Measurements from ENCODE around the gene MMP15. TPM values are rescaled to one million over a fixed set of nuclear protein-coding genes. Genes with fewer than 3 reads are reported as not detected.

Gene MMP15
- total RNA-seq, 4 donors from 2014 or later: 48.0 to 161 (median 92.3) TPM

DNA sequence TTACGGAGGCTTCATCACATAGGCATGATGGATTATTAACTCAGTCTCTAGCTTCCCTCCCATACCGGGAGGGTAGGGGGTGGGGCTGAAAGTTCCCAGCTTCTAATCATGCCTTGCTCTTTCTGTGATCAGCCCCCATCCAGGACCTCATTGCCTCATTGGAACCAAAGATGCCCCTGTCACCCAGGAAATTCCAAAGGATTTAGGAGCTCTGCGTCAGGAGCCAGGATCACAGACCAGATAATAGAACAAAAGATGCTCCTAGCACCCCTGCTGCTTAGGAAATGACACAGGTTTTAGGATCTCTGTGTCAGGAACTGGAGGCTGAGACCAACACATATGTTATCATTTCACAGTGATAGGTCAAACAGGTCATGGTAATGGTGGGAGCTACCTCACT, 14.7 kb upstream of the MMP15 start:
- in situ Hi-C loops (cut with MboI; ENCODE audit: low pct_ligation_motif_present in 1 of 4, low pct_unique_long_range_greater_than_20kb in 1 of 4, low sequenced_read_pairs in 3 of 4) (loop anchor here in 3 of 4 donors (10.0 to 25.0 kb wide), 5 partner anchors 114 to 651 kb away; partner anchors contain the start of gene CFAP20 (in 1 of the 3)), intact Hi-C loops (cut with DNase I; ENCODE audit: low total_unique reads) (loop anchor here (10.0 kb wide), 1 partner anchor 256 kb away; no protein-coding TSS in a partner anchor)
- Histone ChIP-seq H3K4me3 (no peak overlapping the region), H3K36me3 (peaks cover 0 to 9% (median 0%) of the 10 kb centered on the region in 4 donors), H3K9me3 (no peaks in the 10 kb centered on the region), H3K4me1 (no peaks in the 10 kb centered on the region), H3K27ac (no peak overlapping the region), H3K27me3 (no peaks in the 10 kb centered on the region)
- TF ChIP-seq POLR2A (IDR thresholded peaks at IDR 0.05) (no peak), POLR2AphosphoS5 (IDR thresholded peaks at IDR 0.05) (no peak), EP300 (IDR thresholded peaks at IDR 0.05; ENCODE audit: low read depth) (no peak)
- TF ChIP-seq, protein P1, sequence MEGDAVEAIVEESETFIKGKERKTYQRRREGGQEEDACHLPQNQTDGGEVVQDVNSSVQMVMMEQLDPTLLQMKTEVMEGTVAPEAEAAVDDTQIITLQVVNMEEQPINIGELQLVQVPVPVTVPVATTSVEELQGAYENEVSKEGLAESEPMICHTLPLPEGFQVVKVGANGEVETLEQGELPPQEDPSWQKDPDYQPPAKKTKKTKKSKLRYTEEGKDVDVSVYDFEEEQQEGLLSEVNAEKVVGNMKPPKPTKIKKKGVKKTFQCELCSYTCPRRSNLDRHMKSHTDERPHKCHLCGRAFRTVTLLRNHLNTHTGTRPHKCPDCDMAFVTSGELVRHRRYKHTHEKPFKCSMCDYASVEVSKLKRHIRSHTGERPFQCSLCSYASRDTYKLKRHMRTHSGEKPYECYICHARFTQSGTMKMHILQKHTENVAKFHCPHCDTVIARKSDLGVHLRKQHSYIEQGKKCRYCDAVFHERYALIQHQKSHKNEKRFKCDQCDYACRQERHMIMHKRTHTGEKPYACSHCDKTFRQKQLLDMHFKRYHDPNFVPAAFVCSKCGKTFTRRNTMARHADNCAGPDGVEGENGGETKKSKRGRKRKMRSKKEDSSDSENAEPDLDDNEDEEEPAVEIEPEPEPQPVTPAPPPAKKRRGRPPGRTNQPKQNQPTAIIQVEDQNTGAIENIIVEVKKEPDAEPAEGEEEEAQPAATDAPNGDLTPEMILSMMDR (IDR thresholded peaks at IDR 0.05): no peak
- WGBS, 2 donors (ENCODE audit: low coverage in 1 of 2): 84% methylated on average over 3 of the region's 3 CpGs; no CpG with 5 or more reads in 1 of the 2 donors
- no peak for DNase-seq

DNA sequence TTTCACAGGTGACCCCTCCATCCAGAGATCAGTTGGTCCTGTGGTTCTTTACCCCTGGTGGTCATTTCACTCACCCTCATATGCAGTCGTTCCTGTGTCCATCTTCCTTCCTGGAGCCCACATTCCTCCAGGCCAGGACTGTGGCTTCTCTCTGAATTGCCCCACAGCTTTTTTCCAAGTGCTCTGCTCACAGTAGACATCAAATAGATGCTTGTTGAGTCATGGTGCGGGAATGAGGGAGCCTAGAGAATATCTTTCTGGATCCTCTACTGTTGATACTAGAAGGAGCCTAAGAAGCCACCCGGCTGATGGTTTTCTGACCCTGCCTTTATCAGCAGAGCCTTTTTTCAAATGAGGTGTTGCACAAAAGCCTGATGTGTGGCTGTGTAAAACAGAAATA, 13.9 kb upstream of the MMP15 start:
- H3K4me1 ChIP-seq: no peaks in the 10 kb centered on the region
- H3K27ac ChIP-seq: no peak overlapping the region
- no peaks in the 10 kb centered on the region for H3K27me3 ChIP-seq
- WGBS, 2 donors (ENCODE audit: low coverage in 1 of 2): 83 to 84% methylated on average over 1 to 3 of the region's 3 CpGs
- intact Hi-C loops (cut with DNase I; ENCODE audit: low total_unique reads): loop anchor here (10.0 kb wide), 1 partner anchor 257 kb away; no protein-coding TSS in a partner anchor
- TF ChIP-seq POLR2A (IDR thresholded peaks at IDR 0.05) (no peak), EP300 (IDR thresholded peaks at IDR 0.05; ENCODE audit: low read depth) (no peak), POLR2AphosphoS5 (IDR thresholded peaks at IDR 0.05) (no peak)
- TF ChIP-seq, protein P1 (IDR thresholded peaks at IDR 0.05): no peak
- no peak for DNase-seq
- in situ Hi-C loops (cut with MboI; ENCODE audit: low pct_ligation_motif_present in 1 of 4, low pct_unique_long_range_greater_than_20kb in 1 of 4, low sequenced_read_pairs in 3 of 4): loop anchor here in 3 of 4 donors (10.0 to 25.0 kb wide), 5 partner anchors 113 to 651 kb away; partner anchors contain the start of gene CFAP20 (in 1 of the 3)
- H3K9me3 ChIP-seq: no peaks in the 10 kb centered on the region
- H3K36me3 ChIP-seq: peaks cover 0 to 9% (median 0%) of the 10 kb centered on the region in 4 donors
- no peak overlapping the region for H3K4me3 ChIP-seq

- Histone ChIP-seq H3K36me3 (peaks cover 0 to 9% (median 0%) of the 10 kb centered on the region in 4 donors), H3K9me3 (no peaks in the 10 kb centered on the region), H3K27me3 (no peaks in the 10 kb centered on the region), H3K27ac (no peak overlapping the region), H3K4me3 (no peak overlapping the region), H3K4me1 (no peaks in the 10 kb centered on the region)
- WGBS, 2 donors (ENCODE audit: low coverage in 1 of 2): 90 to 100% methylated on average over 2 to 9 of the region's 9 CpGs
- no peak for DNase-seq
- TF ChIP-seq EP300 (IDR thresholded peaks at IDR 0.05; ENCODE audit: low read depth) (no peak), POLR2AphosphoS5 (IDR thresholded peaks at IDR 0.05) (no peak), POLR2A (IDR thresholded peaks at IDR 0.05) (no peak)
- TF ChIP-seq, protein P1 (IDR thresholded peaks at IDR 0.05): no peak
- intact Hi-C loops (cut with DNase I; ENCODE audit: low total_unique reads): loop anchor here (10.0 kb wide), 1 partner anchor 258 kb away; no protein-coding TSS in a partner anchor
- in situ Hi-C loops (cut with MboI; ENCODE audit: low pct_ligation_motif_present in 1 of 4, low pct_unique_long_range_greater_than_20kb in 1 of 4, low sequenced_read_pairs in 3 of 4): loop anchor here in 3 of 4 donors (10.0 to 25.0 kb wide), 5 partner anchors 112 to 650 kb away; partner anchors contain the start of gene CFAP20 (in 1 of the 3)
Observed at GRCh38 chr16:58012481-58012880, 13.1 kb upstream of the MMP15 start.

DNA sequence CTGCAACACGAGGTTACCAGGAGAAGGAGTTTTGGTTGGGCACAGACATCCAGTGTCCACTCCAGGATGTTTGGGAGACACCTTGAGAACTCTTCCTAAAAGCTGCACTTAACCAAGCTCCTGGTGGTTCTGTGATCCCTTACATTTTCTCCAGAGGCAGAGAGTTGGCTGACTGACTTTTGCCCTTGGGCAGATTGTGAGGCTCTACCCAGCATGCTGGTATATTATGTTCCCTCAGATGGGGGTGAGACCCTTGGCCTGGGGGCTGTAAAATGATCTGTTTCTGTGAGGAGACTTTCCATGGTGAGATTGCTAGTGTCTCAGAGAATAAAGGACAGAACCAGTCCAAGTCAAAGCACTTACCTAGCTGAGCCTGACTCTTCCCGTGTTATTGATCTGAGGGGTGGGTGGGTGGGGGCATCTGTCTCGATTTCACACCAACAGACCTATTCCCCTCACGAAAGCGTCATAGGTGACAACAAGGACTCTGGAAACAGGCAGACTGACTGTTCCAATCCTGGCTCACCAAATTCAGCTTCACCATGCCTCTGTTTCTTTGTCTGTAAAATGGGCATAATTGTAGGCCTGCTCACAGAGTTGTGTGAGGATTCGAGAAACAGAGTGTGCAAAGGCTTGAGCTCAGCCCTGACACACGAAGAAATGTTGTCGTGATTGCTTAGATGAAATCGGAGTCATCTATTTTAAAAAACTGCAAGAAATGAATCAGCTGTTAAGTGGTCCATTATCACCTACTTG, 12.2 kb upstream of the MMP15 start:
- intact Hi-C loops (cut with DNase I; ENCODE audit: low total_unique reads) (loop anchor here (10.0 kb wide), 1 partner anchor 259 kb away; no protein-coding TSS in a partner anchor), in situ Hi-C loops (cut with MboI; ENCODE audit: low pct_ligation_motif_present in 1 of 4, low pct_unique_long_range_greater_than_20kb in 1 of 4, low sequenced_read_pairs in 3 of 4) (loop anchor here in 3 of 4 donors (10.0 to 25.0 kb wide), 5 partner anchors 111 to 649 kb away; partner anchors contain the start of gene CFAP20 (in 1 of the 3))
- H3K4me3 ChIP-seq: no peak overlapping the region
- H3K27ac ChIP-seq: no peak overlapping the region
- H3K4me1 ChIP-seq: no peaks in the 10 kb centered on the region
- H3K27me3 ChIP-seq: no peaks in the 10 kb centered on the region
- no peaks in the 10 kb centered on the region for H3K9me3 ChIP-seq
- TF ChIP-seq EP300 (IDR thresholded peaks at IDR 0.05; ENCODE audit: low read depth): no peak
- no peak for TF ChIP-seq POLR2A (IDR thresholded peaks at IDR 0.05)
- no peak for TF ChIP-seq POLR2AphosphoS5 (IDR thresholded peaks at IDR 0.05)
- TF ChIP-seq, protein P1 (IDR thresholded peaks at IDR 0.05): no peak
- H3K36me3 ChIP-seq: peaks cover 0 to 9% (median 0%) of the 10 kb centered on the region in 4 donors
- DNase-seq: no peak
- 91 to 92% methylated on average over 4 to 9 of the region's 9 CpGs for WGBS, 2 donors (ENCODE audit: low coverage in 1 of 2)

All from transverse colon (tissue), 4 donors.